Ascending aorta (tissue), 2 donors: ENCODE data around the gene IFNAR2. TPM values are rescaled to one million over a fixed set of nuclear protein-coding genes. Genes with fewer than 3 reads are reported as not detected.
"Not testable (repeated sequence)": the region's sequence is repeated elsewhere in the genome, so short reads cannot be mapped to it uniquely, and the experiment has no call there.

Experiments used
- DNase-seq, 2 donors: peaks; one replicate each; pipeline ENCODE4 v3.0.0-alpha.2; 2019; ENCODE audit warnings: low spot score in 2 of 2
- H3K27ac ChIP-seq, 2 donors: fragments of 200-600 bp; sonication (generic); one replicate each; pipeline ENCODE4 v1.5.1; 2016 to 2017; ENCODE audit warnings: mild to moderate bottlenecking in 1 of 2
- H3K27me3 ChIP-seq: fragments of 200-600 bp; sonication (generic); one replicate; pipeline ENCODE4 v1.5.1; 2017
- H3K36me3 ChIP-seq, 2 donors: fragments of 200-600 bp; sonication (generic); one replicate each; pipeline ENCODE4 v1.5.1; 2016
- H3K4me1 ChIP-seq, 2 donors: fragments of 200-600 bp; sonication (generic); one replicate each; pipeline ENCODE4 v1.5.1; 2016 to 2017; ENCODE audit warnings: mild to moderate bottlenecking in 1 of 2
- H3K4me3 ChIP-seq, 2 donors: fragments of 200-600 bp; sonication (generic); one replicate each; pipeline ENCODE4 v1.5.1; 2016 to 2017; ENCODE audit warnings: mild to moderate bottlenecking in 1 of 2
- H3K9me3 ChIP-seq, 2 donors: fragments of 200-600 bp; sonication (generic); one replicate each; pipeline ENCODE4 v1.5.1; 2016
- CTCF ChIP-seq, 3 experiments: fragments of 200-600 bp in 2 of 3; fragments of 450-650 bp in 1 of 3; sonication (generic) in 2 of 3; IDR thresholded peaks; one replicate each; pipeline ENCODE4 v1.5.1; 2016 to 2019; ENCODE audit warnings: antibody characterized with exemption in 3 of 3, mild to moderate bottlenecking in 1 of 3, moderate library complexity in 1 of 3
- intact Hi-C: fragments of 100-400 bp; cut with DNase I; formaldehyde crosslinking; loops from one replicate; pipeline ENCODE4 v1.15.1; 2023
- total RNA-seq: library from RNA; depleted of rRNA; stranded (reverse); fragments of >200 nt; gene quantifications from one replicate; pipeline ENCODE4 v1.1.0, GENCODE V29; 2016

Gene IFNAR2
- total RNA-seq, 1 donor from 2014 or later = 30.3 TPM

- Histone ChIP-seq H3K27ac (no peak overlapping the region), H3K4me1 (no peaks in the 10 kb centered on the region), H3K9me3 (no peaks in the 10 kb centered on the region), H3K27me3 (no peaks in the 10 kb centered on the region), H3K4me3 (no peak overlapping the region), H3K36me3 (peaks cover 6 to 13% of the 10 kb centered on the region in 2 donors)
- TF ChIP-seq CTCF (IDR thresholded peaks at IDR 0.05) = no peak
- no peak for DNase-seq
- intact Hi-C loops = no loop called here
Measured at GRCh38 chr21:33238565-33239255, 9.0 kb downstream of the IFNAR2 start.

GRCh38 chr21:33239559-33240127 is 9.9 kb downstream of the IFNAR2 start:
- H3K27ac ChIP-seq, intact Hi-C loops, DNase-seq, H3K9me3 ChIP-seq, H3K27me3 ChIP-seq, H3K4me1 ChIP-seq, H3K4me3 ChIP-seq: not testable (repeated sequence)
- H3K36me3 ChIP-seq = peaks cover 6 to 18% of the 10 kb centered on the region in 2 donors

GRCh38 chr21:33240404-33240803 is 10.7 kb downstream of the IFNAR2 start:
- no peaks in the 10 kb centered on the region for H3K9me3 ChIP-seq
- H3K4me1 ChIP-seq = no peaks in the 10 kb centered on the region
- TF ChIP-seq CTCF (IDR thresholded peaks at IDR 0.05) = no peak
- intact Hi-C loops = no loop called here
- no peaks in the 10 kb centered on the region for H3K27me3 ChIP-seq
- no peak for DNase-seq
- H3K4me3 ChIP-seq = no peak overlapping the region
- H3K27ac ChIP-seq = no peak overlapping the region
- peaks cover 9 to 24% of the 10 kb centered on the region in 2 donors for H3K36me3 ChIP-seq

- Histone ChIP-seq H3K4me3 (no peak overlapping the region), H3K4me1 (no peaks in the 10 kb centered on the region), H3K27me3 (no peaks in the 10 kb centered on the region), H3K36me3 (peaks cover 14 to 38% of the 10 kb centered on the region in 2 donors), H3K9me3 (no peaks in the 10 kb centered on the region), H3K27ac (no peak overlapping the region)
- no peak for DNase-seq
- TF ChIP-seq CTCF (IDR thresholded peaks at IDR 0.05) = no peak
- intact Hi-C loops = no loop called here
Measured at GRCh38 chr21:33241846-33242245, 12.1 kb downstream of the IFNAR2 start.

- H3K27me3 ChIP-seq, intact Hi-C loops, H3K9me3 ChIP-seq, H3K27ac ChIP-seq, DNase-seq, H3K4me3 ChIP-seq, H3K4me1 ChIP-seq: not testable (repeated sequence)
- peaks cover 23 to 47% of the 10 kb centered on the region in 2 donors for H3K36me3 ChIP-seq
Measured at GRCh38 chr21:33242846-33243245, 13.1 kb downstream of the IFNAR2 start.

GRCh38 chr21:33244082-33244778 is 14.5 kb downstream of the IFNAR2 start:
- H3K4me3 ChIP-seq = no peak overlapping the region
- DNase-seq = no peak
- H3K27ac ChIP-seq = no peak overlapping the region
- no peak for TF ChIP-seq CTCF (IDR thresholded peaks at IDR 0.05)
- no peaks in the 10 kb centered on the region for H3K9me3 ChIP-seq
- no peaks in the 10 kb centered on the region for H3K4me1 ChIP-seq
- no peaks in the 10 kb centered on the region for H3K27me3 ChIP-seq
- intact Hi-C loops = no loop called here
- H3K36me3 ChIP-seq = peaks cover 36 to 60% of the 10 kb centered on the region in 2 donors
